G401.6 (cell line): Measurements from ENCODE around the gene MRPL17.
A peak's percentile ranks its signal among the peaks of the same experiment; 100 is the strongest.

Experiments
- FAIRE-seq: peaks from 2 replicates; lab custom pipeline; 2012; peaks lifted over from hg19 to GRCh38; lab: Jason Lieb, UNC

MRPL17 gene

DNA sequence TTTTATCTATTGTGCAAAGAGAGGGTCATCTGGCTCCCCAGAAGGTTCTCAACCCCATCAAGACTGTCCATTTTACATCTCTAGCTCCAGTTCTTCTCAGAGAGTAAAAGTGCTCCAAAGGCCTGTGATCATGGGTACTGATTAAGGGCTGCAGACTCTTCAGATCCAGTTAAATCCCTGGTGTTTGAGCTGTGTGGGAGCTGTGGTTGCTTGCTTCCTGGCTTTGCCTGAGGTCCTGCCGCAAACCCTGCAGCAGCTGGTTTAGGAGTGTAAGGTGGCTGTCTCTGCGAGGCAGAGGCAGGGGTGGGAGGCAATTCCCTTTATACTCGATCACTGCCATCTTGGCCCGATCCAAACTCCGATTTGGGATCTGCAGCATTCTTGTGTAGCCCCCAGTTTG is 1.2 kb downstream of the MRPL17 start:
- FAIRE-seq, result no peak

GRCh38 chr11:6681505-6681904 is 1.6 kb downstream of the MRPL17 start:
- no peak for FAIRE-seq

- no peak for FAIRE-seq
Measured at GRCh38 chr11:6677018-6677417, 6.1 kb downstream of the MRPL17 start.

DNA sequence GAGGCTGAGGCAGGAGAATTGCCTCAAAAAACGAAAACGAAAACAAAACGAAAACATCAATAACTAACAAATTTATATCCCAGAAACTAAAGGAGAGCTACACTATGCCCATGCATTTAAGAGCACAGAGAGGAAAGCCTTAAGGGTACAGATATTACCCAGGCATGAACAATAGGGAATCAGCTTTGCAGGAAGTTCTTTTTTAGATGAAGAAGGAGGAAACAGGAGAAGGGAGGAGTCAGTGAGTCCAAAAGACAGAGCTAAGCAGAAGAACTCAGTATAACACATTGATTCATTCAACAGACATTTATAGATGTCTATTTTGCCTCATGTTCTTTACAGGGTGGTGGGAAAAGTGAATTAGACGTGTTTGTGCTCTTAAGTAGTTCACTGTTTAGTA is 8.3 kb downstream of the MRPL17 start:
- no peak for FAIRE-seq

DNA sequence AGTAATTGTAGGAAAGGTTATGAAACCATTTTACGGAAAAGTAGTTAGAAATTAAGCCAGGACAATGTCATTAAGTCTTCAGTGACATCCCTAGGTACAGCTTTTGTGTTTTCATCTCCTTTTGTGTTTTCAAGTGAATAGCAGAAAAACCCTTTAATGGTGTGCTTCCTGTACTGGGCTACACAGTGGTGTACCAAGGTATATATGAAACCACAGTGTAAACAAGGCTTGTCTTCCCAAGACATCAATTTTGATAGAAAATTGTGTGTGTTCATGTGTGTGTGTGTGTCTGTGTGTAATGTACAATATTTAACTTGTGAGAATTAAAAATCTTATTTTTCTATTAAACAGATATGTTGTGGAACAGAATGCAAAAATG is 8.9 kb downstream of the MRPL17 start:
- FAIRE-seq, result no peak

GRCh38 chr11:6673523-6674218 is 9.5 kb downstream of the MRPL17 start:
- no peak for FAIRE-seq

DNA sequence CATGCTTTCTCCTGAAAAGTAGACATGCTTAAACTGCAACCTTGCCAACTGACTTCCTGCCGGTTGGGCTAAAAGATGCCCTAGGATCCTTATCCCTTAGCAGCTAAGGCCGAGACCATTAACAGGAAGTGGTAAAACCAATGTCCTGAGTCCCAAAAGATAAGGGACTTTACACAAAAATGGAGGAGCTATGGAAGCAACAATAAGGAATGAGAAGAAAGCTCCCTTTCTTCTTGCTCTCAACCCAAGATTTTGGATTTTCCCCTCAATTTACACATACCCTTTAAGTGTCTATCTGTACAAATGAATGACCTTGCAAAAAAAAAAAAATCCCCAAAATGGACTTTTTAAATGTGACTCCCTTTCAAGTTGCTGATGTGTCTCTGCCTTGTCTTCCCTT is 11.1 kb downstream of the MRPL17 start:
- no peak for FAIRE-seq

- FAIRE-seq, result no peak
Measured at GRCh38 chr11:6670202-6670830, 12.8 kb downstream of the MRPL17 start.

GRCh38 chr11:6667733-6668374 is 15.3 kb downstream of the MRPL17 start:
- FAIRE-seq, result peak; percentile 59

GRCh38 chr11:6666302-6667183 is 16.6 kb downstream of the MRPL17 start:
- no peak for FAIRE-seq

GRCh38 chr11:6664551-6664950 is 18.6 kb downstream of the MRPL17 start:
- no peak for FAIRE-seq

DNA sequence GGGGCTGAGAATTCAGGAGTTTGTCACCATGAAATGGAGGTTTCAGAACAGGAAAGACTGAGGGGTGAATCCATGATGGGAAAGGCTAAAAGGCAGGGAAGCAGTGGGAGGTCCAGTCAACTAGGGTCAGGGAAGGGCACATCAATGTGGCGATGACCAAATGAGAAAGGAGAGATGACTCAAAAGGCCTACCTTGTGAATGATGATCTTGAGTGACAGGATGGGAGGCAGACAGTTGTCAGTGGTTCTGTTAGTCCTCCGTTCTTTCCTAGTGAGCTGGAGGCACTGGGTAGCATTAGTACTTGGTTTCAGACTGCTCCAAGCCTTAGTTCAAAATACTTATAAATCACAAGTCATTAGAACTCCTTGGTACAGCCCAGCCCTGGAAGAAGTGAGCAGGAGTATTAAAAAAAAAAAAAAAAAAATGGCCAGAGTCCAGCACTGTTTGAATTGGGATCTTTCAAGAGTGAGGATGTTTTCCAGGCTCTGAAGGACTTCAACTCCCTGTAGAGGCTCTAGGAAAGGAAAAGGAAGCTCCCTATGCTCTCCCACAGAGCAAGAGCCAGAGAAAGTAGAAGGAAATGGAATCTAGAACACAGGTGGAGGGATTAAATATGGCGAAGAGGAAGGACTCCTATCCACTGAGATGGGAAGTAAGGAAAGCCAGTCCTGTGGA is 19.2 kb downstream of the MRPL17 start:
- FAIRE-seq, result no peak

GRCh38 chr11:6660712-6661111 is 22.4 kb downstream of the MRPL17 start:
- FAIRE-seq, result no peak

- no peak for FAIRE-seq
Measured at GRCh38 chr11:6658647-6659046, 24.5 kb downstream of the MRPL17 start.

DNA sequence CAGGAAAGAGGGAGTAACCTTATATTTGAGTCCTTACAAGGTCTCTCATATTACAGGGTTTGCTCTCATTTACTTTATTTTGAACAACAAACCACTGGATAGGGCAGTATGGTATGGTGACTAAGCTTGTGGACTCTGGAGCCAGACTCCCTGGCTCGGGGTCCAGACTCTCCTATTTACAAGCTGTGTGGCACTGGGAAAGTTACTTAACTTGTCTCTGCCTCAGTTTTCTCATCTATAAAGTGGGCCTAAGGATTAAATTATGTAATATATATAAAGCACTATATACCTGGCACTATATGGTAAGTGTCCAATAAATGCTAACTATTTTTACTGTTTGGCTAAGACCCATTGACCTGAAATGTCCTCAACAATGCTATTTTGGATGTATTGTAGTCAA is 25.8 kb downstream of the MRPL17 start:
- FAIRE-seq, result no peak

GRCh38 chr11:6656936-6657335 is 26.2 kb downstream of the MRPL17 start:
- no peak for FAIRE-seq

GRCh38 chr11:6656584-6656915 is 26.6 kb downstream of the MRPL17 start:
- FAIRE-seq, result no peak

DNA sequence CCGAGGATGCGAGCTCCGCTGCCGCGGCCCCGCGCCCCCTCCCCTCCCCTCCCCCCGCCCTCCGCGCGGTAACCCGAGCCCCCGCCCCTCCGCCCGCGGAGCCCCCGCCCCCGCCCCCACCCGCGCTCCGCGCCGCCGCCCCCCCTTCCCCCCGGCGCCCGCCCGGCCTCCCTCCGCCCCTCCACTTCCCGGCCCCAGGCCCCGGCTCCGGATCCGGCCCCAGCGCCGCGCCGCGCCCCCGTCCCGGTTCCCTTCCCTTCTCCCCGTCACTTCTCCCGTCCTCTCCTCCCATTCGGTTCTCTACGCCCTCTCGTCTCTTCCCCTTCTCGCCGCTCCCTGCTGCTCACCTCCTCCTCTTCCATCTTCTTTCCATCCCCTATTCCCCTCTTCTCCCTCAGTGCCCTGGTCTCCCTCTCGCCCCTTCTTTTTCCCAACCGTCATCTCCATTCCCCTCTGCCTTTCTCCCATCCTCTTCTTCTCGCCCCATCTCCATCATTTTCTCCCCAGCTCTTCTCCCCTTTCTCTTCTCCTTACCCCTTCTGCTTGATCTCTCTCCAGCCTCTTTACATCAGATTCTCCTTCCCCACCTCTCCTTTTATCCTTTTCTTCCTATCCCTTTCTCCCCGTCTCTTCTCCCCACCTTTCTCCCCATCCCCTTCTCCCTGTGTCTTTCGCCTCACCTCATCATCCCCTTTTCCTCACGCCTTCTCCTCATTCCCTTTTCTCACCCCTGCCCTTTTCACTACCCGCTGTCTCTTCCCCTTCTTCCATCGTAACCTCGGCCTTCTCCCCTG is 27.2 kb downstream of the MRPL17 start, which contains the start of gene DCHS1:
DCHS1 (minus strand) TSS at position 20 of the 794 bp plus-strand sequence. CDS start 14,196 bp downstream, outside the sequence.
- no peak for FAIRE-seq

DNA sequence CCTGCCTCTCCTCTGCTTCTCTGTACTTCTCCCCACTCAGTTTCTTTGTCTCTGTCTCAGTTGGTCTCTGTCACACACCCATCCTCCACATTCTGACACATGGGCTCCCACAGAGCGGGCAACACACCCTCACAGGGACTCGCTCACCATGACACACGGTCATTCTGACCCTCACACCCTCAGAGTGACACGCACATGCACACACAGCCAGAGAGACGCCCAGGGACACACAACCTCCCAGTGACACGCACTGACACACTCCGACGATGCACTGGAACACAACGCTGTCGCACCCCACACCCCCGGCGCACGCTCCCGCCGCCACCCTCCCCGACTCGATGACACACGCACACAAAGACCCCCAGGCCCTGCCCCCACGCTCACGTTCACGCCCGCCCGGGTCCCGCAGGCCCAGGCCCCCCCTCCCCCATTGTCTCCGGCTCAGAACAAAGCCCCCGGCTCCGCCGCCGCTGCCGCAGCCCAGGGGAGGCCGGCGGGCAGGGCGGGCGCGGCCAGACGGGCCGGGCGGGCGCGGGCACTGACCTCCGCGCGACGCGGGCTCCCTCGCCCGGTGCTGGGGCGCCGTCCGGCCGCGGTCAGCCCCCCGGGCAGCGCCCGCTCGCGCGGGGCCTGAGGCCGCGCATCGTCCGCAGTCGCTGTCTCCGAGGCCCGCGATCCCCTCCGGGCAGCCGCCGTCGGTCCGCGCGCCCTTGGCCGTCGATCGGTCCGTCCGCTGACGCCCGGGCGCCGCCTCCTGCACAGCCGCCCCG is 27.9 kb downstream of the MRPL17 start:
- FAIRE-seq, result no peak

GRCh38 chr11:6654281-6655019 is 28.7 kb downstream of the MRPL17 start:
- no peak for FAIRE-seq
